Measurements from ENCODE around the gene LIN7C. TPM values are rescaled to one million over a fixed set of nuclear protein-coding genes. Genes with fewer than 3 reads are reported as not detected.
A peak's percentile ranks its signal among the peaks of the same experiment; 100 is the strongest.

The LIN7C gene
- total and polyA plus RNA-seq, 4 donors, result 5.2 to 43.7 (median 25.8) TPM

- Histone ChIP-seq H3K27ac (ENCODE audit: low read depth in 1 of 2, low read length in 2 of 2) (no peak overlapping the region), H3K4me3 (ENCODE audit: low read depth in 1 of 3, low read length in 3 of 3) (no peak overlapping the region), H3K4me1 (ENCODE audit: control insufficient read depth in 4 of 4, insufficient read depth in 4 of 4, low read length in 3 of 4) (peaks cover 0 to 4% (median 1%) of the 10 kb centered on the region in 4 donors), H3K9ac (ENCODE audit: low read depth in 1 of 2, low read length in 2 of 2) (no peak overlapping the region), H3K9me3 (ENCODE audit: control insufficient read depth in 4 of 4, low read length in 3 of 4) (no peaks in the 10 kb centered on the region), H3K27me3 (ENCODE audit: control insufficient read depth in 4 of 4, insufficient read depth in 4 of 4, low read length in 3 of 4) (no peaks in the 10 kb centered on the region), H3K36me3 (ENCODE audit: control insufficient read depth in 4 of 4, insufficient read depth in 3 of 4, low read depth in 1 of 4, low read length in 3 of 4) (peaks cover 1 to 16% (median 12%) of the 10 kb centered on the region in 4 donors)
- 55% methylated on average over 5 of the region's 5 CpGs for WGBS
- DNase-seq (ENCODE audit: low spot score), result no peak
- peak; percentile 99 for TF ChIP-seq HNF4A (conservative IDR thresholded peaks at IDR 0.05)
- TF ChIP-seq FOXA2 (IDR thresholded peaks at IDR 0.05), result peak; percentile 15
- peak; percentile 50 for TF ChIP-seq YY1 (IDR thresholded peaks at IDR 0.05)
- TF ChIP-seq RAD21 (IDR thresholded peaks at IDR 0.05), result peak; percentile 44 to 51
- peak; percentile 27 for TF ChIP-seq ZBTB33 (IDR thresholded peaks at IDR 0.05)
- TF ChIP-seq REST (IDR thresholded peaks at IDR 0.05), result peak; percentile 68
- TF ChIP-seq FOXA1 (IDR thresholded peaks at IDR 0.05), result peak; percentile 34
- TF ChIP-seq NR2F2 (IDR thresholded peaks at IDR 0.05), result peak; percentile 67
- peak; percentile 87 to 90 for TF ChIP-seq RXRA (IDR thresholded peaks at IDR 0.05)
- no peak for TF ChIP-seq CTCF (IDR thresholded peaks at IDR 0.05; ENCODE audit: low read depth, low read length, missing input control)
- TF ChIP-seq TAF1 (conservative IDR thresholded peaks at IDR 0.05), result no peak
- peak; percentile 93 for TF ChIP-seq HNF4G (IDR thresholded peaks at IDR 0.05)
- TF ChIP-seq EGR1 (IDR thresholded peaks at IDR 0.05; ENCODE audit: low read depth in 2 of 2), result peak; percentile 49 to 92
- peak; percentile 58 for TF ChIP-seq MAX (IDR thresholded peaks at IDR 0.05)
- TF ChIP-seq ATF3 (IDR thresholded peaks at IDR 0.05), result peak; percentile 49
- peak in 1 of 2 donors; percentile 87 for TF ChIP-seq JUND (IDR thresholded peaks at IDR 0.05)
- peak; percentile 70 for TF ChIP-seq SP1 (IDR thresholded peaks at IDR 0.05)
- peak in 1 of 2 donors; percentile 42 for TF ChIP-seq GABPA (IDR thresholded peaks at IDR 0.05 in 1 of 2, conservative IDR thresholded peaks at IDR 0.05 in 1 of 2)
These were observed 17.5 kb downstream of the LIN7C start for GRCh38 chr11:27489092-27489491.

Data from liver (tissue), 9 donors.